NCI-H510A (cell line): ENCODE data around the gene IFT122.
"Not testable (repeated sequence)": the region's sequence is repeated elsewhere in the genome, so short reads cannot be mapped to it uniquely, and the experiment has no call there.

ENCODE experiments used
- DNase-seq: peaks from one replicate; lab custom pipeline; 2025; lab: John Stamatoyannopoulos, UW

Gene IFT122

DNA sequence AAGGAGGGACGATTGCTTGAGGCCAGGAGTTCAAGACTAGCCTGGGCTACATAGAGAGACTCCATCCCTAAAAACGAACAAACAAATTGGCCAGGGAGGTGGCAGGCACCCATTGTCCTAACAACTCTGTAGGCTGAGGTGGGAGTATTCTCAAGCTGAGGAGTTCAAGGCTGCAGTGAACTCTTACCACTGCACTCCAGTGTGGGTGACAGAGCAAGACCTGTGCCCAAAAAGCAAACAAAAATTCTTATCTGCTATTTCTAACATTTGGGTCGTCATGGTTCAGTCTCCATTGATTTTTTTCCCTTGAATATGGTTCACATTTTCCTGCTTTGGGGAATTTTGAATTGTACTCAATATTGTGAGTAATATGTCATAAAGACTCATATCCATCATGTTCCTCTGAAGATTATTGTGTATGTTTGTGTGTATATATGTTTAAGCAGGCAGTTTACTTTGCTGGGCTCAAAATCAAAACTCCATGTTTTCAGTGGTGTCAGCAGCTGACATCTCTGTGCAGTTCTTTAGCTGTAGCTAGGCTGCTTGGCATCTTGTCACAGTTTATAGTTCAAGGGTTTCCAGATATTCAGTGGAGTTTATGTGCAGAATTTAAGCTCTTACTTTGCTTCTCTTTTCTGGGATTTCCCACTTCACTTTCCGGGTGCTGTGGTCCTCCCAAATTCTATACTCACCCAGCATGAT, 33.2 kb downstream of the IFT122 start:
- no peak for DNase-seq

DNA sequence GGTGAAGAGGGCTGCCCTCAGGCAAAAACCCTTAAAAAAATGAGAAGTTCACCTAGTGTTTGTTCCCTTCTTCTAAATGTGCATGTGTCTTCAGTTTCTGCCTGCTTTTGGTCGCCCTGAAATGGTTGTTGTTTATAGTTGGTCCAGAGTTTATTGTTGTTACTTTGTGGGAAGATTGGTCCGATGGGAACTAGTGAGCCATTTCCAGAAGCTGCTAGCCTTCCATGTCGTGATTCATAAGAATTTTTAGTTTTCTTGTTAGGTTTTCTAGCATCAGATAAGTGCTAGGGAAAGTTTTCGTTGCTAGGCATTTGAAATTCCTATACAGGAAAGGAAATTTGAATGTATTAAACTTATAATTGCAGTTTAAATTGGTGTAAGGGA, 33.7 kb downstream of the IFT122 start:
- DNase-seq: no peak

DNA sequence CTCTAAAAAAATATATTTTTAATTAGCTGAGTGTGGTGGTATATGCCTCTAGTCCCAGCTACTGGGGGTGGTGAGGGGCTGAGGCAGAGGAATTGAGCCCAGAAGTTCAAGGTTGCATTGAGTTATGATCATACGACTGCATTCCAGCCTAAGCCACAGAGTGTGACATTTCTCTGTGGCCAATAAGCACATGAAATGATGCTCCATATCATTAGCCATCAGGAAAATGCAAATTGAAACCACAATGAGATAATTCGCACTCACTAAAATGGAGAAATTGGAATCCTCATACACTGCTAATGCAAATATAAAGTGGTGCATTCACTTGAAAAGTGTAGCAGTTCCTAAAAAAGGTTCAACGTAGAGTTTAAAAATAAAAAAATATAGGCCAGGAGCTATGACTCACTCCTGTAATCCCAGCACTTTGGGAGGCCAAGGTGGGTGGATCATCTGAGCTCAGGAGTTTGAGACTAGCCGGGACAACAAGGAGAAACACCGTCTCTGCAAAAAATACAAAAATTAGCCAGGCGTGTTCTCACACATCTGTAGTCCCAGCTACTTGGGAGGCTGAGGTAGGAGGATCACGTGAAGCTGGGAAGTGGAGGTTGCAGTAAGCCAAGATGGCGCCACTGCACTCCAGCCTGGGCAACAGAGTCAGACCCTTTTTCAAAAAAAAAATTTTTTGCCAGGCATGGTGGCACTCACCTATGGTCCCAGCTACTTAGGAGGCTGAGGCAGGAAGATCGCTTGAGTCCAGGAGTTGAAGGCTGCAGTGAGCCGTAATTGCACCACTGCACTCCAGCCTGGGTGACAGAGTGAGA, 35.2 kb downstream of the IFT122 start:
- no peak for DNase-seq

DNA sequence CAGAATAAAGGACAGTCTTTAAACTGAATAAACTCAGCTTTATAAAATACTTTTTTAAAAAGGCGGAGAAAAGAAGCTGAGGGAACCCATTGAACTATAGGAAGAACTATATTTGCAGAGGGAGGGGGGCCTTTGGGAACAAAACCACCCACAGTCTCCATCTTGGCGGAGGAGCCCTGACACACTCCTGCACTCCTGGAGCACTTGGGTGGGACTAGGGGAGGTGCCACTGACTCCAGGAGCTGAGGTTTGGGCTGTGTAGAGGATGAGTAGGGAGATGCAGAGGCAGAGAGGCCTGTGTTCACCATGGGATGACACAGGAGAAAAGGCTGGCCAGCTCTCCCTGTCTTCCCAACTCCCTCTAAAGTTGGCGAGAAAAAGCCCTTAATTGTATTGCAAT, 35.8 kb downstream of the IFT122 start:
- no peak for DNase-seq

DNA sequence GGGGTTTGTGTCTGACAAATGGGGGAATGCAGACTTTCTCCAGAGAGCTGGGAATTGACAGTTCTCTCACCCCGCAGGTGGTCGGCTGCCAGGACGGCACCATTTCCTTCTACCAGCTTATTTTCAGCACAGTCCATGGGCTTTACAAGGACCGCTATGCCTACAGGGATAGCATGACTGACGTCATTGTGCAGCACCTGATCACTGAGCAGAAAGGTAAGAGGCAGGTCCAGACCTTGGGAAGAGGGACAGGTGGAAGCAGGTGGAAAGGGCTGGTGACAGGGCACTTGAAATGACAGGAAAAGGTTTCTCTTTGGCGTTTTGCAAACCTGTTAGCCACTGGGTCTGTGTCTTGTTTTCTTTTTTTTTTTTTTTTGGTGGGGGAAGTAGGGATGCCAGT, 36.6 kb downstream of the IFT122 start:
- peak; percentile 38 for DNase-seq

DNA sequence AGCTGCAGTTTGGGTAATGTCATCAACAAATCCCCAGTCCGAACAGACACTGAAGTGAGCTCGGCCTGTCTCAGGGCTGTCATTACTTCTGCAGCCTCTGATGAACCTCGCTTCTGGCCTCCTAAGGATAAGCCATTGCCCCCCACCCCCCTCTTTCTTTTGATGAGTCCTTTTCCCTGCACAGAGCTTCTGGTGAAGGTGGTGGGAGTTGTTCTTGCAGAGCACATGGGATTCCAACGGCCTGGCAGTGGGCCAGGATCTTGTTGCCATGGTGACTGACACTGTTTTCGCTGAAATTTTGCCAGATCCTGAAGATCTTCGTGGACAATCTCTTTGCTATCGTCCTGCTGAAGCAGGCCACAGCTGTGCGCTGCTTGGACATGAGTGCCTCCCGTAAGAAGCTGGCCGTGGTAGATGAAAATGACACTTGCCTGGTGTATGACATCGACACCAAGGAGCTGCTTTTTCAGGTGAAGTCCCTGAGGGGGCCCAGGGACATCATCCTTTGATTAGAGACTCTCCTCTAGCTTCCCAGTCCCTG, 41.3 kb downstream of the IFT122 start:
- not testable (repeated sequence) for DNase-seq

DNA sequence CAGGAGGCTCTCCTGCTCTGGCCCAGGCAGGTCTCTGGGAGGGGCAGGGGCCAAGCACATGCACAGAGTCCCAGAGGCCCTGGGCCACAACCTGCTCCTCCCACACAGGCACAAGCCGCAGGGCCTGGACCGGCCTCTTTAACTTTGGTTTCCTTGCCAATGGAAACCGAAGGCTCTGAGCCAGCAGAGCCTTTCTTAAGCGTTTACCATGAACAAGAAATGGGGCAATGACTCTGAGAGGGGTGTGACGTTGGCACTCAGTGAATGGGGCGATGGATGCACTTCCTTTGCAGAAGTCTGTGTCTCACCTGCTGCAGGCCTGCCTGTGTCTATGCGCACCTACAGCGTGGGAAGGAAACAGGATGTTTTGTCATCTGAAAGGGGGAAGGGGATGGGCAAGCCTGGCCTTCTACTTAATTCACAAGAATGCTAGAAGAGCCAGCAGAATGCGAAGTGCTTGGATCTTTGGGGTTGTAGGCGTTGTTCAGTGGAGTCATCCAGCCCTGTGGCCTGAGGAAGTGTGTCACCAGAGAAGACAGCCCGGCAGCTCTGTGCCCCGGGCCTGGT, 41.8 kb downstream of the IFT122 start:
- no peak for DNase-seq

DNA sequence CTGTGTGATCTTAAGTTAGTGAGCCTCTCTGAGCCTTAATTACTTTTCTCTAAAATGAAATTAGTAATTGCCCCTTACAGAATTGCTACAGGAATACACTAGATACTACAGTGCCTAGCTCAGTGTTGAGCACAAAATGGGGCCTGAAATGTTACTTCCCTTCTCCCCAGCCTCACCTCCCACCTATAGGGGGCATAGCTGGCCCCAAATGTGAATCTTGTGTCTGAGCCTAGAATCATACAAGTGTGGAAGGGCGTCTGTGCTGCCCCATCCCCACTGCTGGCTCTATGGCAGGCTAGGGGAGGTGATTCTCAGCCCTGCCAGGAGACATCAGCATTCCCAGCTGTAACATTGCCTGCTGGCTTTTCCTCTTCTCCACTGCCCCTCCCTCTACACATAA, 42.7 kb downstream of the IFT122 start:
- DNase-seq: no peak

DNA sequence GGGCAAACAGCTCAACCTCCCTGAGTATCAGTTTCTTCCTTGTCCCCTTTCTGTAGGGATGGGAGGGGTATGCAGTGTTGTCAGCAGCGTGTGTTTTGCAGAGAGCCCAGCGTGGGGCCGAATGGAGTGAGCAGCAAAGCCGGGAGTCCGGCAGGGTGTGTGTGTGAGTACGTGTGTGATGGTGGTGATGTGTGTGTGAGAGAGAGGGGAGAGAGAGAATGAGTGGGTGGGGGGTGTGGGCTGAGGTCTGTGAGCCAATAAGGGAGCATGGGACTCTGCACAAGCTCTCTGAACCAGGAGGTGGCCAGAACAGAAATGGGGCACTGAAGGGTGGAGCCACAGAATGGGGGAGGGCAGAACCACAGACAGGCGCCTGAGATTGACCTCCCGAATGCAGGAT, 43.8 kb downstream of the IFT122 start:
- DNase-seq: no peak

DNA sequence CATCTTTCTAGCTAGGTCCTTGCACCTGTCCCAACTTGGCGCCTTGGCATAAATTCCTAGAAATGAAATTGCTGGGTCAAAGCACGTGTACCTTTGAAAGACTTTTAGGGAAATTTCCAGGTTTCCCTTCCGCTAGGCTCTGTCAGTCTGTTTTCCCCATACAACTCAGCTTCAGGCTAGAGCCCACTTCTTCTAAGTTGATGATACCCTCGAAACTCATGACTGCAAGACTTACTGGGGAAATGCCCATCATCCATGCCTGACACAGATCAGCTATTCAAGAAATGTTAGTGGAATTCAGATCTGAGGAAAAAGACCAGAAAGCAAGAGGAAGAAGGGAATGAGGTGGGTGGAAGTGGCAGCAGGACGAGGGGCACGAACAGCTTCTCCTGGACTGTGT, 45.1 kb downstream of the IFT122 start:
- not testable (repeated sequence) for DNase-seq

DNA sequence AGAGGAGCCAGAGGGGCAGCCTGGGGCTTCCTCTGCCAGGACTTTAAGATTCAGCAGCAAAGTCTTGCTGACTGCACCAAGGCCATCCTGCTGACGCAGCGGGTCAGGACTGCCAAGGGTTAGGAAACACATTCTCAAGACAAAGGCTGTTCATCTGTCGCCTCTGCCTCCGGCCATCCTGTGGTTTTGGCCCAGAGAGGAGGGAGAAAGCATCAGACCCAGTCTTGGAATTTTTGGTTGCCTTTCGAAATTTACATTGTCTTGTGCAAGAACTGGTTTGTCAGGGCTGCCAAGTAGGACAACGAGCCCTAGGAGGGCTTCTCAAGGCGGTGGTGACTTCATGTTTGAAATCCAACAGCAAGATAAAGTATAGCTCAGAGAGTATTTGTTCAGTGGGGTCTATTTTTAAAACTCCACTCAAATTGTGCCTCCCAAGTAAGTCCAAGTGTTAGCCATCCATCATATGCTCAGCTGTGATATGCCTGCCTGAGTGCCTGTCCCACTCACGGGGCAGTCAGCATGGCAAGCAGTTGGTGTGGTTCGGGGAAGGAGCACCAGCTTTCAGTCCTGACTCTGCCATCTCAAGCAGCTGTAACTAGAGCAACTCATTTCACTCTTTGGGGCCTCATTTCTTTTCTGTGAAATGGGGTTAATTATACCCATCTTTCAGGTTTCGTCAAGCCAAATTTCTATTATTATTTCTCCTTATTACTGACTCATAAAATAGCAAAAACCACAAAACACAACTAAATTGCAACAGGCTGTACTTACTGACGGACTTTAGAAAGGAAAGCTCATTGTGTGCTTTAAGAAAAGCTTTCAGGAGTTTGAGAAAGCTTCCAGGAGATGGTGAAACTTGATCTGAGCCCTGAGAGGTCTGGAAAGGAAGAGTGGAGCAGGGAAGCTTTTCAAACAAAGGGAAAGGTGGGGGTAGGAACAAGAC, 46.0 kb downstream of the IFT122 start:
- DNase-seq: no peak

DNA sequence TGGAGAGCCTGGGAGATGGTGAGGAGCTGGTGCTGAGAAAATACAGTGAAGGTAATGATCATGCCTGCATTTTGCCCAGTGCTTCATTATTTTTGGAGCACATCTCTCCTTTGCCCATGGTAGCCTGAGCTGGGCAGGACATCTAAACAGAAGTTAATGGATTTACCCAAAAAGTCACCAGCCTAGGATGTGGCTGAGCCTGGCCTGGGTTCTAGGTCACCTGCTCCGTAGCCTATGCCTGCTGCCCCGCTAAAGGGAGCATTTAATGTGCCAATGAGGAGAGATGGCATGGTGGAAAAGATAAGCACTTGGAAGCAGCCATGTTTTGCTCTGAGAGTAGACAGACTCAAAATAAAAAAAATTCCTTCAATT, 46.6 kb downstream of the IFT122 start:
- no peak for DNase-seq

DNA sequence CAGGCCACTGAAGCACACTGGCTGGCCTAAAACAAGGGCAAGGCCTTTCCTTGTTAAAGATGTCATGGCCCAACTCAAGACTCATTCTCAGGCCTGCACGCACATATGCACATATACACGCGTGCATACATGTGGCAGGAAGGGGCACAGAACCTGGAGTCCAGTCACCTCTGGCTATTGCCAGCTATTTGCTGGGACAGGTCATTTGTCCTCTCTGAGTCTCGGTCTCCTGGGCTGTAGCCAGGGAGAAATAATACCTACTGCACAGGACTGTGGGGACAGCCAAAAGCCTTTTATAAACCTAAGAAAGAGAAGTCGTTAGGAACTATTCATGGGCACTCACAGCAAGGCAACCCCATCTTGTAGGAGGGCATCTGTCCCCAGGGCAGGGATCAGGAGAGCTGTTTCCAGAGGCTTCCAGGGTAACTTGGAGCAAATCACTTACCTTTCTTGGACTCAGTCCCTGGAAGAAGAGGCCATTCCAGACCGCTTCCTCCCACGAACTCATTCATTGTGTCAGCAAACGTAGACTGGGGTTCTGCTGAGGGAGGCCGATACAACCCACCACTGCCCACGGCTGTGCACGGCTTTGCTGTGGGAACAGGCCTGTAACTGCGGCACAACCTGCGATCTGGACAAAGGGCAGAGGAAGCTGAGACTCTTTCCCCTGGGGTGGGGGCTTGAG, 47.3 kb downstream of the IFT122 start:
- no peak for DNase-seq

DNA sequence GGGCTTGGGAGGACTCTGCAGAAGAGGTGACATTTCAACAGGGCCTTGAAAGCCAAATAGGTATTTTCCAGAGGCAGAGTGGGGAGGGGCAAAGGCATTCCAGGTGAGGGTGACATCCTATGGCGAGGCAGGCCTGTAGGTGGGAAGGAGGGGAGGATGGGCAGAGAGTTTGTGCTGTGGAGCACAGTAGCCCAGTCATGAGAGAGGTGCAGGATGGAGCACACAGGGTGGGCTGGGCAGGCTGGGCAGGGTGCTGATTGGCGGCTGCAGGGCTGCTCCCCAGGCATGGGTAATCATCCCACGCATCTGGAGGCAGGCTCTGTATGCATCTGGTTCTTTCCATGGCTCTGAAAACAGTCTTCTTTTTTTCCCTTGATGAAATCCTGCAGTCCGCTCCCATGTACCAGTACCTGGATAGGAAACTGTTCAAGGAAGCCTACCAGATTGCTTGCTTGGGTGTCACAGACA, 47.9 kb downstream of the IFT122 start:
- not testable (repeated sequence) for DNase-seq

DNA sequence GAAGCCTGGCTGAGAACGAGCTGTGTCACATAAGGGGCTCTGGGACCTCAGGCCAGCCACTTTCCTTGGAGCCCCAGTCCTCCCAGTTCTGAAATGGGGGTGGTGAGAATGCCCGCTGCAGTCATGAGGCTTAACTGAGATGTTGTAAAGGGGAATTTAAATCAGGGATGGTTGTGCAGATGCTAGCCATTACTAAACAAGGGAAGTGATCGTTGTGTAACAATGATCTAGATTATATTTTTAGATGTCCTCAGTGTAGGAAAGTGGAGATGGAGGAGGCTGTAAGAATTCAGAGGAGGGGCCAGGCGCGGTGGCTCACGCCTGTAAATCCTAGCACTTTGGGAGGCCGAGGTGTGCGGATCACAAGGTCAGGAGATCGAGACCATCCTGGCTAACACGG, 49.2 kb downstream of the IFT122 start:
- DNase-seq: not testable (repeated sequence)

DNA sequence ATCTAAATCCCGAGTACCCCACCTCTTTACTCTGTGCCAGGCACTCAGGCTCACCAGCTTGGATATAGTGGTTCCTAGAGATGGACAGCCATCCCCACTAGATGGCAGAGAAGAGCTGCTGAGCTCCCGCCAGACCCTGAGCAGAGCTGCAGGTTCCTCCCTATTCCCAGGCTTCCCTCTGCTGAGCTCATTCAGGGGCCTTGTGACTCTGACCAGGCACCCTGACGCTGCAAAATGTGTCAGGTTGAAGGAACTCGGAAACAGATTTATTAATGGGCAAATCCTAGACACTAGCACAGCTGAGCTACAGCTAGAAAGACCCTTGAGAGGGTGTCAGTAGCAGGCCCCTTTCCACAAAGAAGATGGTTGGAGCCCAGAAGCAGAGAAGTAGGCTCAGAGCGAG, 50.2 kb downstream of the IFT122 start:
- DNase-seq: peak; percentile 26

DNA sequence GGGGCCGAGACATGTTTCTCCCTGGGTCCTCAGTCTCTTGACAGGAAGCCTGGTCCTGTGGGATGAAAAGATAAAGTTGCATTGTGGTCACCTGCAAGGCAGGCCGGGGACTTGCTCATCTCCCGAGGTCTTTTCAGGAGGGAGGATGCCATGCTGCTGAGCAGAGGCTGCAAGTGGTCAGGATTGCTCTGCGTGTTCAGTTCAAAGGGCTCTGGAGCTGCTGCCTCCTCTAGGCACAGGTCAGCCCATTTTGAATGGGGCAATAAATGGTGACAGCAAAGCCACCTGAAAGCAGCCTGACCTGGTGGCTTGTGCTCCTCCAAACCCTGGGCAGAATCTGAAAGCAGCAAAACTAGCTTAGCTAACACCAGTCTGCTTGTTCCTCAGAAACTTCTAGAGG, 51.1 kb downstream of the IFT122 start:
- DNase-seq: not testable (repeated sequence)

DNA sequence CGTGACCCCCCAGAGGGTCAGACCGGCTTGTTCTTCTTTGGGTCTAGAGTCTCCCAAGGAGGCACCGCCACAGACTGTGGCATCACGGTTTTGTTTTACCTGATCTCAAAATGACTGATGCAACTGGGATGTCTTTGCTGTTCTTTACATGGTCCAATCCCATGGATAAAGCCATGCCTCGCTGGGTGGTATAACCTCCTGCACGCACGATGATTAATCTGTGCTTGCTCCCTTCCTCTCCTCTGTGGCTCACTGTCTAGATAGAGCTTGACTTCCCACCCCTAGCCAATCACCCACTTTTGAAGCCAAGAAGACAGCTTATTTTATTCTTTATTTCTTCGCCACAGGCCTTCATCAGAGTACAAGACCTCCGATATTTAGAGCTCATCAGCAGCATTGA, 51.8 kb downstream of the IFT122 start:
- no peak for DNase-seq

DNA sequence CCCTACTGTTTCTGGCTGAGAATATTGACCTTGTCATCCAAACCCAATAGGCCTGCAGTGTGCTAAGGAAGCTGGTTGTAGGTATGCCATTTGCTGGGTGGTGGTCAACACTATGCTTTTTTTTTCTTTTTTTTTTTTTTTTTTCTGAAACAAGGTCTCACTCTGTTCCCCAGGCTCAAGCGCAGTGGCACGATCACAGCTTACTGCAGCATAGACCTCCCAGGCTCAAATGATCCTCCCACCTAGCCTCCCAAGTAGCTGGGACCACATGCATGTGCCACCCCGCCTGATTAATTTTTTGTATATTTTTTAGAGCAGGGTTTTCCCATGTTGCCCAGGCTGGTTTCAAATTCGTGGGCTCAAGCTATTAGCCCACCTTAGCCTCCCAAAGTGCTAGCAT, 52.7 kb downstream of the IFT122 start:
- DNase-seq: no peak

DNA sequence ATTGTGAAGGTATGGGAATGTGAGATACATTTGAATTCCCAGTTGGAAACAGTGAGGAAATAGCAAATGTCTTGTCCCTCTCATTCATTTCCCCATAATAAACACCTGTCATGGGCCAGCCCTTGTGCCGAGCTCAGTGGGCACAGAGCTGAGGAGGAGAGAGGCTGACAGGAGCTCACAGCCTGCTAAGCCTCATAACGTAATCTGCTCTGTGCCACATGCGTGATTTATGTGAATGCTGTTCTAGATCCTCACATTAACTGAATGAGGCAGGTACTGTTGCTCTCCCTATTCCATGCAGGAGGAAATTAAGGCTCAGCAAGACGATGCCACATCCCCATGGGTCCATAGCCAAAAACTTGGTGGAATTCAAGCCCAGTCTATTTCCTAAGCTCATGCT, 53.2 kb downstream of the IFT122 start:
- no peak for DNase-seq

DNA sequence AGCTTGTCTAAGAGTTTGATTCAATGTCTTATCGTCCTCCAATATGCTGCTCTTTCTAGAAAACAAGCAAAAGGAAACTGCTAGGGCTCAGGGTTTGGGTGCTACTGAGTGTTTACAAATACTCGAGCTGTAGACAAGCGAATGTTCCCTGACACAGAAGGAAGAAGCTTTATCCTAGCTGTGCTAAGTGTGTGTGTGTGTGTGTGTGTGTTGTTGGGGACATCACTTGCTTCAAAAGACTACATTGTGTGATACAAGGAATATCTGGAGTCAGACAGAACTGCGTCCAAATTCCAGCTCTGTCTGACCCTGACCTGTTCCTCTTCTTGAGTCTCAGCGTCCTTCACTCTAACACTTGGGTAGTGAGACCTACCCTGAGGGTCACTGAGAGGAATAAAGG, 54.5 kb downstream of the IFT122 start:
- DNase-seq: not testable (repeated sequence)
